Breast epithelium (tissue), 3 donors: Measurements from ENCODE around the gene TGM5.

ENCODE experiments used
- CTCF ChIP-seq, 3 donors: fragments of 450-650 bp; IDR thresholded peaks; one replicate each; pipeline ENCODE4 v1.5.1; 2016 to 2017; ENCODE audit warnings: antibody characterized with exemption in 3 of 3, mild to moderate bottlenecking in 3 of 3, moderate library complexity in 3 of 3
- POLR2A ChIP-seq: fragments of 450-650 bp; IDR thresholded peaks from one replicate; pipeline ENCODE4 v1.6.1; 2016; ENCODE audit warnings: antibody characterized with exemption, mild to moderate bottlenecking, moderate library complexity
- POLR2AphosphoS5 ChIP-seq, 3 donors: sonication (generic); formaldehyde crosslinking; IDR thresholded peaks; one replicate each; pipeline ENCODE4 v1.6.1; 2017; ENCODE audit warnings: antibody characterized with exemption in 3 of 3

GRCh38 chr15:43187544-43188155 lies 79.1 kb downstream of the TGM5 start:
- TF ChIP-seq CTCF (IDR thresholded peaks at IDR 0.05) = peak in 2 of 3 donors; percentile 31 to 48
- TF ChIP-seq POLR2A = no peak
- TF ChIP-seq POLR2AphosphoS5 (IDR thresholded peaks at IDR 0.05) = no peak
